ENCODE results near the gene BRWD1. TPM values are rescaled to one million over a fixed set of nuclear protein-coding genes. Genes with fewer than 3 reads are reported as not detected.
"Not testable (repeated sequence)": the region's sequence is repeated elsewhere in the genome, so short reads cannot be mapped to it uniquely, and the experiment has no call there.

BRWD1 gene
- total and polyA plus RNA-seq, 12 donors = 11.1 to 81.1 (median 37.6) TPM

DNA sequence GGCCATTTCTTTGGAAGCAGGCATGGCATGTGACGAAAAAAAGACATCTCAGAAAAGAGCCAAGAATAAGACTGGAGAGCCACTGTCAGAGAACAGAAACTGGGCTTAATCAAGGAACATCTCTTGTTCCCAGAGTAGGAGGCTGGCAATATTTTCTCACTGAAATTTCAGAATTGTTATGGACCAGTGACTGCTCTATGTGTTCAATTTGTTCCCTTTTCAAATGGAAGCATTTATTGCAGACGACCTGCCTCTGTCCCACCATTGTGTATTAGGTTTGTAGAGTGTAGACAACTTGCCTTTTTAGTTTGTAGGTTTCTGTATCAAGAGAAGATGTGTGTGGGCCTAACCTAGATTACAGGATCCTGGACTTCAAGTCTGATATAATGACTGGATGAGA, 148.9 kb downstream of the BRWD1 start:
- no peaks in the 10 kb centered on the region for H3K4me1 ChIP-seq (replicated peaks in 1 of 2)
- no peak for DNase-seq
- no peak overlapping the region for H3K4me3 ChIP-seq
- H3K36me3 ChIP-seq (replicated peaks in 1 of 2) = no peaks in the 10 kb centered on the region
- no peaks in the 10 kb centered on the region for H3K27me3 ChIP-seq
- intact Hi-C loops (cut with DNase I) = no loop called here
- no peak for TF ChIP-seq POLR2A (IDR thresholded peaks at IDR 0.05)
- TF ChIP-seq, protein P1, sequence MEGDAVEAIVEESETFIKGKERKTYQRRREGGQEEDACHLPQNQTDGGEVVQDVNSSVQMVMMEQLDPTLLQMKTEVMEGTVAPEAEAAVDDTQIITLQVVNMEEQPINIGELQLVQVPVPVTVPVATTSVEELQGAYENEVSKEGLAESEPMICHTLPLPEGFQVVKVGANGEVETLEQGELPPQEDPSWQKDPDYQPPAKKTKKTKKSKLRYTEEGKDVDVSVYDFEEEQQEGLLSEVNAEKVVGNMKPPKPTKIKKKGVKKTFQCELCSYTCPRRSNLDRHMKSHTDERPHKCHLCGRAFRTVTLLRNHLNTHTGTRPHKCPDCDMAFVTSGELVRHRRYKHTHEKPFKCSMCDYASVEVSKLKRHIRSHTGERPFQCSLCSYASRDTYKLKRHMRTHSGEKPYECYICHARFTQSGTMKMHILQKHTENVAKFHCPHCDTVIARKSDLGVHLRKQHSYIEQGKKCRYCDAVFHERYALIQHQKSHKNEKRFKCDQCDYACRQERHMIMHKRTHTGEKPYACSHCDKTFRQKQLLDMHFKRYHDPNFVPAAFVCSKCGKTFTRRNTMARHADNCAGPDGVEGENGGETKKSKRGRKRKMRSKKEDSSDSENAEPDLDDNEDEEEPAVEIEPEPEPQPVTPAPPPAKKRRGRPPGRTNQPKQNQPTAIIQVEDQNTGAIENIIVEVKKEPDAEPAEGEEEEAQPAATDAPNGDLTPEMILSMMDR (IDR thresholded peaks at IDR 0.05) = no peak
- H3K9me3 ChIP-seq (replicated peaks in 1 of 3) = no peaks in the 10 kb centered on the region
- WGBS, 4 donors = 81 to 87% (median 85%) methylated on average over 2 of the region's 2 CpGs
- H3K27ac ChIP-seq = no peak overlapping the region

DNA sequence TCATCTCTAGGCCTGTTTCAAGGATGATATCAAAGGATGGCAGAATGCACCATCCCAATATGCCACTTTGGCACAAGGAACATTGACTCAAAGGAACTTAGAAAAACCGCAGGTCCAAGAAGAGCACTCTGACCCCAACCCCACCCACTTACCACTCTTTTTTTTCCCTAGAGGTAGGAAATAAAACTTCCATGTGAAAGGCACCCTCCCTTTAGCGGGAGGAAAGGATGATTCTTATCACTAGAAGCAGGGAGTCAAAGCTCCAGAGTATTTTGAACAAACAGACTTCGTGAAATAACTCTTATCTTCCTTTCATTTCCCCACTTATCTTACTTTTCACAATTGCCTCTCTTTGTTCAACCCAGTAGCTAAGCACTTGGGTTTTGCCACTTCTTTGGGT, 152.4 kb downstream of the BRWD1 start:
- no peak for DNase-seq
- 45 to 51% (median 49%) methylated on average over 3 of the region's 3 CpGs for WGBS, 4 donors
- Histone ChIP-seq H3K27ac (no peak overlapping the region), H3K27me3 (no peaks in the 10 kb centered on the region), H3K9me3 (replicated peaks in 1 of 3) (no peaks in the 10 kb centered on the region), H3K36me3 (replicated peaks in 1 of 2) (no peaks in the 10 kb centered on the region), H3K4me3 (no peak overlapping the region), H3K4me1 (replicated peaks in 1 of 2) (no peaks in the 10 kb centered on the region)
- no peak for TF ChIP-seq POLR2A (IDR thresholded peaks at IDR 0.05)
- TF ChIP-seq, protein P1 (IDR thresholded peaks at IDR 0.05) = no peak
- intact Hi-C loops (cut with DNase I) = no loop called here

DNA sequence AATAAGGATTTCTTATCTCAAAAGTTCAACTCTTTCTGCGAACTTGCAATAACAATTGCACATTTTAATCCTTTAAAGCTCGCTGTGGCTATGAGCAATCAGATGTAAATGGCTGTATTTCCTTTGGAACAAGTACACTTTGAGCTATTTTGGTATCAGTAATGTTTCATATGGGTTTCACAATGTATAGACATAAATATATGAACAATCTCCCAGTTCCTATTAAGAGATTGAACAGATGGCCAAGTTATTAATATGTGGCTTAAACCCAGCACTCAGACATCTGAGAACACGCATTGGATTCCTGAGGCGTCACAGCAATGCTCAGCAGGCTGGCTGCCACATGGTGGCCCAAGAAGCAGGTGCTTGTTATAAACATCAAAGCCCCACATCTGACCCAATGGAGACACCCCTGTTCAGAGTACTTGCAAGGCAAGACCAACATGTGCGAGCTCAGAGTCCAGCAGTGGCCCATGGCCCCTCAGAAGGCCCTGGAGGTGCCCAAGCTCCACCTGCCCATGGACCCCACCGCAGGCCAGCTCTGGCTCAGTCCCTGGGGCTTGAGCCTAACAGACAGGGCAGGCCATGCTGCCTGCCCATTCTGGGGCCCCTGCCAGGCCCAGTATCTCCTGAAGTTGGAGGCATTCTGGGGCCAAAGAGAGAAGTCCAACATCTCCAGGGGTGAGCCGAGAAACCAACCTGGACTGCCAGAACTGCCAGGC, 153.9 kb downstream of the BRWD1 start:
- H3K36me3 ChIP-seq (replicated peaks in 1 of 2) = no peaks in the 10 kb centered on the region
- no peak overlapping the region for H3K27ac ChIP-seq
- H3K9me3 ChIP-seq (replicated peaks in 1 of 3) = no peaks in the 10 kb centered on the region
- TF ChIP-seq, protein P1 (IDR thresholded peaks at IDR 0.05) = no peak
- TF ChIP-seq POLR2A (IDR thresholded peaks at IDR 0.05) = no peak
- DNase-seq = no peak
- intact Hi-C loops (cut with DNase I) = no loop called here
- H3K4me3 ChIP-seq = no peak overlapping the region
- 54 to 81% (median 77%) methylated on average over 5 to 7 of the region's 7 CpGs for WGBS, 4 donors
- no peaks in the 10 kb centered on the region for H3K27me3 ChIP-seq
- H3K4me1 ChIP-seq (replicated peaks in 1 of 2) = no peaks in the 10 kb centered on the region

DNA sequence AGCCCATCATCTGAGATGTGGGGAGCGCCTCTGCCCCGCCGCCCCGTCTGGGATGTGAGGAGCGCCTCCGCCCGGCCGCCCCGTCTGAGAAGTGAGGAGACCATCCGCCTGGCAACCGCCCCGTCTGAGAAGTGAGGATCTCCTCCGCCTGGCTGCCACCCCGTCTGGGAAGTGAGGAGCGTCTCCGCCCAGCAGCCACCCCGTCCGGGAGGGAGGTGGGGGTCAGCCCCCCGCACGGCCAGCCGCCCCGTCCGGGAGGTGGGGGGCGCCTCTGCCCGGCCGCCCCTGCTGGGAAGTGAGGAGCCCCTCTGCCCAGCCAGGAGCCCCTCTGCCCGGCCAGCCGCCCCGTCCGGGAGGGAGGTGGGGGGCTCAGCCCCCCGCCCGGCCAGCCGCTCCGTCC, 156.2 kb downstream of the BRWD1 start:
- H3K4me1 ChIP-seq (replicated peaks in 1 of 2); H3K27me3 ChIP-seq; intact Hi-C loops (cut with DNase I); H3K27ac ChIP-seq; H3K36me3 ChIP-seq (replicated peaks in 1 of 2); H3K4me3 ChIP-seq; DNase-seq; H3K9me3 ChIP-seq (replicated peaks in 1 of 3): not testable (repeated sequence)
- WGBS, 4 donors = 80 to 100% (median 95%) methylated on average over 1 to 34 of the region's 34 CpGs

DNA sequence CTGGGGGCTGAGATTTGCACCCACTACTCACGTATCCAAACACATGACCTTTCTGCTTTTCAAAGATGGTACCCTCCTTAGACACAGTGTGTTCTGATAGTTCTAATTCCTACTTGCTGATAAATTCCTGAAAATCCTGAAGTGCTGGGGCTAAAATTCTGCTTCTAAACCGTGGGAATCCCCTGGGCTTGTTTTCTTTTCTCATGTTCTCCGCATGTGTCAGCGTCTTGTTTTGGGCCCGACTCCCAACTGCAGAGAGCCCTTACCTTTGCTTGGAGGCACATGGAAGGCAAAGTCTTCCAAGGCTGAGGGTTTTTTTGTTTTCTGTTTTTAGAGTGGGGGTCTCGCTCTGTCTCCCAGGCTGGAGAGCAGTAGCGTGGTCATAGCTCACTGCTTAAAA, 157.4 kb downstream of the BRWD1 start:
- Histone ChIP-seq H3K9me3 (replicated peaks in 1 of 3) (no peaks in the 10 kb centered on the region), H3K36me3 (replicated peaks in 1 of 2) (no peaks in the 10 kb centered on the region), H3K4me1 (replicated peaks in 1 of 2) (no peaks in the 10 kb centered on the region), H3K27me3 (no peaks in the 10 kb centered on the region), H3K27ac (no peak overlapping the region), H3K4me3 (no peak overlapping the region)
- no peak for TF ChIP-seq POLR2A (IDR thresholded peaks at IDR 0.05)
- TF ChIP-seq, protein P1 (IDR thresholded peaks at IDR 0.05) = no peak
- WGBS, 4 donors = 78 to 89% (median 87%) methylated on average over 7 of the region's 7 CpGs
- intact Hi-C loops (cut with DNase I) = no loop called here
- DNase-seq = no peak
